ENCODE measurements around the gene LGALS9.
"Not testable (repeated sequence)": the region's sequence is repeated elsewhere in the genome, so short reads cannot be mapped to it uniquely, and the experiment has no call there.

The LGALS9 gene

DNA sequence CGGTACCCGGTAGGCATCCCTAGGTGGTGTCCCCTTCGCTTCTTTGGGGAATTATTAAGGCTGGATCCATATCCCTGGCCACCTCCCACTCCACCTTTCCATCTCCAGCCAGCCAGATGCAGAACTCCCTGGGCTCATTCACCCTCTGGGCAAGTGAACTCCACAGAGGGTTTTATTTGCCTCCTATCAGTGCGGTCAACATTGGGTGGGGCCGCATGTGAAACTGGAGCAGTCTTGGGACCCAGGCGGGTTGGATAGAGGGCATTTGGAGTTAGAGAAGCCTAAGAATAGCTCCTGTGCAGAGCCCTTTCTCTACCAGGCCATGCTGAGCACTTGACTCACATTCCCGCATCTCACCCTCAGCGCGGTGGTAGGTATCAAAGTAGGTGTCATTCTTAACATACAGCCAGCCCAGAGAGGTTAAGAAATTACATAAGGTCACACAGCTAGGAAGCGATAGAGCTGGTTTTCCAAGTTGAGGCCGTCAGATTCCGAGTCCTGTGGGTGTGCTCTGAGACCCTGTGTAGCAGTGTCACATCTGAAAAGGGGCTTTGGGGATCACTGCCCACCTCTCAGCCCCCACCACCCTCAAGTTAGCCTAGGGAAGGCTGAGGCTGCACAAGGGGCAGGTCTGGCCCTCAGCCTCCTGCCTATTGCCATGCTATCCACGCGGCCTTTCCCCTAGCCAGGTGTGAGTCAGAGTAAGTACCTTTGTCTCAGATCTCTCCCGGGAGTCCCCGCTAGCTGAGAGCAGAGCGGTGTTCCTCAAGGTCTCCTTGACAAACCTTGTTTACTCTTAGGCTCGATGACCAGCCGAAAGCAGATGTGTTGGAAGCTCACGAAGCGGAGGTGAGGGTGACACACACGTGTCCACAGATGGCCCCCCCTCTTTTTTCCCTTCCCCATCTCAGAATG is 26.9 kb upstream of the LGALS9 start:
- no peak for FAIRE-seq

DNA sequence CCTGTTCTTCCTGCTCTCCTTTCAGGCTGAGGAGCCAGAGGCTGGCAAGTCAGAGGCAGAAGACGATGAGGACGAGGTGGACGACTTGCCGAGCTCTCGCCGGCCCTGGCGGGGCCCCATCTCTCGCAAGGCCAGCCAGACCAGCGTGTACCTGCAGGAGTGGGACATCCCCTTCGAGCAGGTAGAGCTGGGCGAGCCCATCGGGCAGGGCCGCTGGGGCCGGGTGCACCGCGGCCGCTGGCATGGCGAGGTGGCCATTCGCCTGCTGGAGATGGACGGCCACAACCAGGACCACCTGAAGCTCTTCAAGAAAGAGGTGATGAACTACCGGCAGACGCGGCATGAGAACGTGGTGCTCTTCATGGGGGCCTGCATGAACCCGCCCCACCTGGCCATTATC is 25.6 kb upstream of the LGALS9 start:
- FAIRE-seq = no peak

DNA sequence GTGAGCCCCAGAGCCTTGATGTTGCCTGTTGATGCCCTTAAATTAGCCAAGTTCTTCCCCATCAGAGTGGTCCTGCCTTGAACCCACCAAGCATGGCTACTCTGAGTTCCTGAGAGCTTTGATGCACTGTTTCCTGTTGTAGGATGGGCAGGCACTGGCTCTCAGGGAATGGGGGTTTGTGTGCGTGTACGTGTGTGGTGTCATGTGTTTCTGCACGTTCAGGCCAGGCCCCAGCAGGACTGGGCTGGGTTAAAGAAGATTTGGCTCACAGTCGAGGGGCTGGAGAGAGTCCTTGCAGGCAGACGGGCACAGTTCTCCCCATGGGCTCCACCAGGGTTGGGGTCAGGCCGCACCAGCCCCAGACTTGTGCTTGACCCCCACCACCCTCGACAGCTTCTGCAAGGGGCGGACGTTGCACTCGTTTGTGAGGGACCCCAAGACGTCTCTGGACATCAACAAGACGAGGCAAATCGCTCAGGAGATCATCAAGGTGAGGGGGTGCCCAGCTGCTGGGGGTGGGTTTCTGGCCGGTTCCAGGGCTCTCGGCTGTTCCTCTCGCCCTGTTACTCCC is 23.4 kb upstream of the LGALS9 start:
- FAIRE-seq = no peak

DNA sequence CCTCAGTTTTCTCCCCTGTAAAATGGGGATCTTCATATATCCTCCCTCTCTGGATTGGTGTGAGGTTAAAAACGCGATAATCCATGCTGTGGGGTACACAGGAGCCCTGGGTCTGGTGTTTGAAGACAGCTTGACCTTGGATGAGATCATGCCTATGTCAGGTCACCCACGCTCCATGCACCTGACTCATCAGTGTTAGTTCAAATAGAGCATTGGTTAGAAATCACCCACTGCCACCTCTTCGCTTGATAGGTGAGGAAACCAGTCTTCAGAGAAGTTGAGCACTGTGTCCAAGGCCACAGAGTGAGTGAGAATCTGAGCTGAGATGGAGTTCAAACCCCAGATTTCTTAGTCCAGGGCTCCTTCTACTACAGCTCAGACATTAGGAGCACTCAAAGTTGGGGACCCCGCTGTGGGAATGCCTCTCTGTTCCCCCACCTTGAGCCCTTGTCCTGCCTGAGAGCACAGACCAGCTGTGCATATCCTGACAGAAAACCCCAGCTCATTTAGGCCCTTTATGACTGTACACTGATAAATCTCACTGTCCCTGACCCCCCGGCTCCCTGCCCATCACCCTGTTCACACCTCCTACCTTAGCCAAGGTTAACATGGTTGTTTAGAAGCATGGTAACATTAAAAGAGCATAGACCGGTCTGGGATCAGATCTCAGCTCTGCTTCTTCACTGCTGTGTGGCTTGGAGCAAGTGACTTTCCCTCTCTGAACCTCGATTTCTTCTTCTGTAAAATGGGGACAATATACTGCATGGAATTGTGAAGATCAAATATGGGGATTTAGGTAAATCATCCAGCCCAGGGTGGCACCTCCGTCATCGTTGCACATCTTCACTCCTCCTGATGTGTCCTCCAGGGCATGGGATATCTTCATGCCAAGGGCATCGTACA is 22.4 kb upstream of the LGALS9 start:
- no peak for FAIRE-seq

DNA sequence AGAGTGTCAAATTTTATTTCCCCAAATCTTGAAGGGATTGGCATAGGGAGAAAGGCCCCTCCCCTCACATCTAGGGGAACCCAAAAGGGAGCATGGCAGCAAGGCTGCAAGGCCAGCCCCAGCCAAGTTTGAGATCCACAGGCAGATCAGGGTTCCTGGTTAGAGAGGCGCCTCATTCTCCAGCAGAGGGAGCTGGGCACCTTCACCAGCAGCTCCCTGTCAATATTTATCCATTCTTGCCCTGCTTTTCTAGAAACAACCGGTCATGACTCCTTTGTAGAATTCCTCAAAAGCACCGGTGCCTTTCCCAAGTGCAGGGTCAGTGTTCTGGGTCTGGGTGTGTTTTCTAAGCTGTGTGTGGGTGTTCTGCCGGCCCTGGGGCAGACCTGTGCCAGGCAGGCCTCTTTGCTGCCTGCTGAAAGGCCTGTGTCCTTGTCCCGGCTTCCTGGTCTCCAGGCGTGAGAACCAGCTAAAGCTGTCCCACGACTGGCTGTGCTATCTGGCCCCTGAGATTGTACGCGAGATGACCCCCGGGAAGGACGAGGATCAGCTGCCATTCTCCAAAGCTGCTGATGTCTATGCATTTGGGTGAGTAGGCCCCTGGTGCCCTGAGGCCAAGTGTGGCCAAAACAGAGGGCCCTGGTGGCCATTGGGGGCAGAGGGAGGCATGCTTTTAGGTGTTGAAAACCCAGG is 21.2 kb upstream of the LGALS9 start:
- no peak for FAIRE-seq

DNA sequence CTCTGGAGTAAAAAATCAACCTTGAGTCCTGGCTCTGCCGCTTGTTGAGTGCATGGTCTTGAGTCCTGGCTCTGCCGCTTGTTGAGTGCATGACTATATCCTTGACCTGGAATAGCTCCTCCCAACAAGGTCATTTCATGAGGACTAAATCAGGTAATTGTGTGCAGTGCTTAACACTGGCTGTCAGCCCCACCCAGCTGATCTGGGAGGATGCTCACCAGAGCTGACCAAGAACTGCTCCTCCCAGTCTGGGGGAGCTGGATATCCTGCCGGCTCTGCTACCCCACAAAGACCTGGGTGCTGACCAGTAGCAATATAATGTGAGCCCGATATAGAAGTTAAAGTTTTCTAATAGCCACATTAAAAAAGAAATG is 20.7 kb upstream of the LGALS9 start:
- no peak for FAIRE-seq

DNA sequence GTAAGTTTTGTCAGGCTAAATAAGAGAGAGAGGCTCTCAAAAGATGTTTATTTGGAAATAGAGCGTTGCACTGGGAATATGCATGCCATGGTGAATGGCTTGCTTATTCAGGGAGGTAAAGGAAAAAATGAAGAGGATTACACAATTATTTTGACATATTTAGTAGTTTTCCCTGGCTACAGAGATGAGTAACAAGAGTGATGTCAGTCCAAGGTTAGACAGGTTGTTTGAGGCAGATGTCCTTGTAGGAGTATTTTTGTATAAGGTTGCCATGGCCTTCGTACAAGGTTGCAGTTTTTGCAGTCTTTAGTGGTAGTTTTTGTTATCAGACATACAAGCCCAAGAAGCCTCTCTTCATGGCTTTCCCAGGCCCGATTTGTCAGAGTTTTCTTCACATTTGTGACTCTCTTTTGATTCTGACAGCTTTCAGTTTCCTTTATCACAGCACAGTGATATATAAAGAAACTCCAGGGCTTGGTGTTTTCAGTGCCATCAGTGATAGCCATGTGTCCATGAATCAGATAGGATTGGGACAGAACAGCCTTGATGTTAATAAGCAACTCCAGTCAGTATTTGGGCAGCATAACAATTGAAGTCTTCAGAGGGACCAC is 18.7 kb upstream of the LGALS9 start:
- FAIRE-seq = no peak

DNA sequence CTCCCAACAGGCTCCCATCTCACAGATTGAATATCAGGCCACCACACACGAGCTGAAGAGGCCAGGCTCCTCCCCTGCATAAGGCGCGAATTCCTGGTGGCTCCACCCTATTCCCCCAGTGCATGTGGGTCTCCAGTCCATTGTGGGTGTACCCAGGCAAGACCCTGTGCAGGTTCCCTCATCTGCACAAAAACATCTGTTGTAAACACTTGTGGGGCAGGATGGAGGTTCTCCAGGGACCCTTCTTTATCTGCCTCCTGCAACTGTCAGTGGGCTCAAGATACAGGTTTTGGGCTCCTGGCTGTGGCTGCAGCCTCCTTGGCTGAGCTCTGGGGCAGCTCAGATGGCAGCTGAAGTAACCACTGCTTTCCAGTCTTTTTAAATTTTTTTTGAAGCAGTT is 17.6 kb upstream of the LGALS9 start:
- no peak for FAIRE-seq

DNA sequence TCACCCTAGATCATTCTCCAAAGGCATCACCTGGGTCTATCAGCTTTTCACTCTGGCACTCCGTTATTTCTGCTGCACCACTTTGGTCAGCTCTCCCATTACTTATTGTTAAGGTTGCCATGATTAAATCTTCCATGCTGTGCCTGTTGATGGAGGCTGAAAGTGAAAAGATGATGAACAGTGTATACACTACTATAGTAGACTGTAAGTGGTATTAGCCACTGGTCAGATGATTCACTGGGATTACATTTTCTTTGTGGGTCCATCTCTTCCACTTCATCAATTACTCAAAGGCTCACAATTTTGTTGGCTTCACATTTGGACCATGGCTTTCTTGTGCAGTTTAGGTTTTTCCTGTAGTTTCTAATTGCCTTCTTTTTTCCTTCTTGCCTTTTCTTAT is 15.9 kb upstream of the LGALS9 start:
- no peak for FAIRE-seq

DNA sequence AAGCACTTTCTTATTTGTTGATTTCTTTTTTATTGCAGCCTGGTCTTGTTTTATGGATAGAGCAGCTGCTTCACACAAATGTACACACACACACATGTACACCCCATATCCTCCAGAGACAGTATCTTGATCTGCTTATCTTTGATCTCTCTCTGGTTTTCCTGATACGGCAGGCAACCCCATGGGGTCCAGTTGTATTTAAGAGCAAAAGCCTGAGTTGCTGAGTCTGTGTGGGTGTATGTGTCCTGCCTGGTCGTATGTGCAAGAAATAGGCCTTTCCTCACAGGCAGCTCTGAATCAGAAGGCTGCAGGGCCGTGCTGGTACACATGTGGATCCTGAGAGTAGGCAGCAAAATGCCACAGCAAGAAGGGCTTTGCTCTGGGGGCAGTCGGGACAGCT is 14.6 kb upstream of the LGALS9 start:
- FAIRE-seq = no peak

DNA sequence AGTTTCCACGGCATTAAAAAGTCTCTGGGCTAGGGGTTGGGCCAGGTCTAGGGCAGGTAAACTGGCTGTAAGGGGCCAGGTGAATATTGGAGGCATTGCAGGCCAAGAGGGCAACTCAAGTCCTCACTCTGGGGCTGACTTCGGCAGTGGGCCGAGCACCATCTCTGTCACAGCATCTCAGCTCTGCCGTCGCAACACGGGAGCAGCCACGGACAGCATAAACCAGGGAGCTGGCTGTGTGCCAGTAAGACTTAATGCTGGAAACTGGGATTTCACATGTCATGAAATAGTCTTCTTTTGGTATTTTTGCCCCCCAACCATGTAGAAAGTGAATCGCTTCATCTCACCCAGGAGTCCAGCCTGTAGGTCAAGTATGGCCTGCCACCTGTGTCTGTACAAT is 12.6 kb upstream of the LGALS9 start:
- FAIRE-seq = no peak

DNA sequence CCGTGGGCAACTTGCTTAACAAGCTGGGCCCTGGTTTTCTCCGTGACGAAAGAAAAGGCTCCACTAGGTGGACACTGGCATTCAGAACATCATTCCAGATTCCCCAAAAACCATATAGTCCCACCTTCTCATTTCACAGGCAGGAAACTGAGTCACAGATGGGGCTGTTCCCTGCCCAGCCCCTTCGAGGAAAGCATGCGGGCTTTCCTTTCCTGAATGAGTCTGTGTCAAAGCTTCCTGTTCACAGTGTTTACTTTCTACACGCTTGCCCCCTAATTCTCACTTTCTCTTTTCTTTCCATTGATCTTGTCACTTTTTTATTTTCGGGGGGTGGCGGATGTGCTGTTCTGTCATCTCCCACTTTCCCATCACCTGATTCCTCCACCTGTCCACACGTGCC is 10.3 kb upstream of the LGALS9 start:
- FAIRE-seq = no peak

DNA sequence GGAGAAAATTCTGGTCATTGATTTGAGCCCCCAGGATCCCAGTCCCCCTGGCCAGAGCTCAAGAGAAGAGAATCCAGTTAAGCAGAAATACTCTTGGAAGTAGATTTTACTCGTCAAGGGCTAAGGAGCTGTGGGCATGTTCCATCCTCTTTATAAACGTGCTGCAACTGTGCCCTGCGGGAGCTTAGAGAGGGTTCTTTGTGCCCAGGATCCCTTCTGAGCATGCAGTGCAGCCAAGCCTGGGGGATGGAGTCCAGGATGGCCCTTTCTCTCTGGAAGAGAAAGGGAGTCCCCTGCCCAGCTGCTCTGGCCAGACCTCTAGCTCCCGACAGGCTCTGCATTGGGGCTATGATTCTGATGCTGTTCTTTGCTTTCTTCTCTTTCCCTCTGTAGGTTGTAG is 9.5 kb upstream of the LGALS9 start:
- no peak for FAIRE-seq

DNA sequence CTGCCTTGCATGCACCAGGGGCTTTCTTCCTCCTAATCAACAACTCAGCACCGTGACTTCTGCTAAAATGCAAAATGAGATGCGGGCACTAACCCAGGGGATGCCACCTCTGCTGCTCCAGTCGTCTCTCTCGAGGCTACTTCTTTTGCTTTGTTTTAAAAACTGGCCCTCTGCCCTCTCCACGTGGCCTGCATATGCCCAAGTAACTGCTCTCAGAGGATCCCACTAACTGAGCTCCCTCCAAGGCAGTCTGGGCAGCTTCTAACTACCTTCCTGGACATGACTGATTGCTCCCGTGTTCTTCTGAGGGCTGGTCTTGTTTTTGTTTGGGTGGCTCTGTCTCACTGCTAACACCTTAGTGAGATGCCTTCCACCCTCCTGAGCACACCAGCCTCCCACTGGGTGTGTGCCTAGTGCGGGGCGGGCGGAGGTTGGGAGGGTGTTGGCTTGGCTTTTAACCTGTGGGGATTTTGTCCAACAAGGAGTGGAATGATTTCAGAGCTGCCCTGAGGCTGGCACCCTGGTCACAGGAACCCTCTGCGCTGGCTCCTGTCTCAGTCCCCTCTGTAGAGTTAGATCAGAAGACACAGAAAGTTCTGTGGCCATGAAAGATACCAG is 8.9 kb upstream of the LGALS9 start:
- no peak for FAIRE-seq

DNA sequence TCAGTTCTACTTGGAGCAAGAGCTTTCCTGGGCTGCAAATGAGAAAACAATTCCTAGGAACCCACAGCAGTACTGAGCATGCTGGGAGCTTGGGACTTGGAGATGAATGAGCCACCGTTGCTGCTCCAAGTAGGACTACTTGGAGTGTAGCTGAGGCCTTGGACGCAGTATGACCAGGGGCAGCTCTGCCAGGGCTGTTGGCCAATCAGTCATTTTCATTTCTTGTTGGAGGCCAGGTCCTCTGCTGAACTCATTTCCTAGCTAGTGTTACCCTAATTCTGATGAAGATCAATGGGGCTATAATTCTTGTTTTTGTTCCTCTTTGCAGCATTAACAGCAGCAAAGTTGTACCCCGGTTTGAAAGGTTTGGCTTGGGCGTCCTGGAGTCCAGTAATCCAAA is 8.0 kb upstream of the LGALS9 start:
- no peak for FAIRE-seq

DNA sequence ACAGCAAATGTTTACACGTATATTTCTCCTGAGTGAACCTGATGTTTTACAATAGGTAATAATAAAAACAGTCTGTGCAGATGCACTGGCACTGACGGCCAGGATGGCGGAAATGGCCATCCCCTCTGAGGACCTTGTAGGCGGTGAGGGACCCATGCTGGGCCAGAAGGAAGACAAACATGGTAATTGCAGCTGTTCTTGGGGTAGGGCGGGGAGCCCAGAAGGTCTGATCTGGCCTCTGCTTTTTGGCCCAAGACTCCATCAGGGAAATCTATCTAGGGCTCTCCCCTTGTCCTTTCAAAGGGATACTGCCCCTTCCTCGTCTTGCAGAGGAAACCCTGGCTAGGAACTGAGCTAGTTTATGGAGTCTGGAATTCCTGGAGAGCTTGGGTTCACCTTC is 7.4 kb upstream of the LGALS9 start:
- no peak for FAIRE-seq

DNA sequence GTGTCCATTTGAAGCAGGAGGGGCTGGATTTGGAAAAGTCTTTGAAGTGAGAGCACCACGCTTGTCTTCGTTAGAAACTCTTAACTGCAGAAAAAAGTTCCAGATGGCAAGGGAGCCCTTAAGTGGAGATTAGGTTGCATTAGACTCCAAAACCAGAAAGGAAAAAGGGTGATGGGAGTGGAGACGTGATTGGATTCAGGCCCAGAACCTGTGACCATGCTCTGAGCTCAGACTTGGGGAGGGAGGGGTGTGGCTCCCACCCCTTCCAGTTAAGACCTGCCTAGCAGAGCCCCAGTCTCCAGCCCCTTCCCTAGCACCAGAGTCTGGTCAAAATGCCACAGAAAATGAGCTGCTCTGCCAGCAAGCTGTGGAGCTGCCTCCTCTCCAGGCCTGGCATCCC is 6.4 kb upstream of the LGALS9 start:
- FAIRE-seq = no peak

DNA sequence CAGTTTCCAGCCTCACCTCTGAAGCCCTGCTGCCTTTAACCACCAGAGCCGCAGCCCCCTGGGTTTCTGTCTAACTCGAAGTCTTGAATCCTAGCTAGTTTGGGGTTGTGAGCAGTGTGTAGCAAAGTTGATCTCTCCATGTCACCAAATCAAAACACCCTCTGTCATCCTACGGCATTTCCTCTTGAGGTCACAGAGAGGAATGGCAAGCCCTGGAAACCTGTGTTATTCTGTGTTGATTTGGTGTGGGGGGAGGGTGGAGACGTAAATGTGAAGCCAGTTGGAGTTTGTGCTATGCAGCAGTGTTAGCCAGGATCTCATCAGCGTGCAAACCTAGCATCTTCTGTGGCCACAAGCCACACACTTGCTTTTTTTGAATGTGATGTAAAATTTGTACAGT is 5.1 kb upstream of the LGALS9 start:
- FAIRE-seq = no peak

DNA sequence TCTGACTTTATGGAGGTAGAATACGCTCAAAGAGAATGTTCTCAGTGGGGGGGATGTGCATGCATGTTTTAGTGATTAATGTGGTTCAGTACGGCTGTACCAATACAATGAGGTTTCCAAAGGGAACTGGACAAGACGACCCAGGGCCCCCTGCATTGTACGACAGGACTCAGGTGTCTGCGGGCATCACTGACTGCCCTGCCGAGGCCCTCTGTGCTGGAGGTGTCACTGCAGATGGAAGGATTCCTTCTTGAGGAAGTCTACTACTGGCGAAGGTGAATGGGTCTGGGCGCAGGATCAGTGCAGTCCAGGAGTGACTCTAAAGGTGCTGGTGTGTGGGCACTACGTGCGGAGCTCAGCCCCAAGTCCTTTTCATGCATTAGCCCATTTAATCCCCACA is 3.5 kb upstream of the LGALS9 start:
- FAIRE-seq = no peak

DNA sequence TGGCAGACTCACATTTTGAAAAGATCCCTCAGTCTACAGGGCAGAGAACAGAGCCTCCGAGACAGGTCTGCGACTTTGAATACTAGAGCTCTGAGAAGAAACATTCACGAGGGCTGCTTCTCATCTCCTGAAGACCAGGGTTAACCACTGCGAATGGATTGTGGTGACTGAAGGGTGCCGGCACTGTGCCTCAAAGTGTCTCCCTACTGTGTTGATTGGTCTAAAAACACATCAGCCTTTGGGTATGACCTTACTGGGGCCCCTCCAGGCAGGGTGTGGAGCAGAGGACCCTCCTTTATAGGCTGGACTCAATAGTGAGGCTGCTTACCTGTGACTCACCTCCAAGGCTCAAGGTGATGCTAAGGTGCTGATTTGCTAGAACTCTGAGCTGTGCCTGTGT is 2.6 kb upstream of the LGALS9 start:
- no peak for FAIRE-seq

DNA sequence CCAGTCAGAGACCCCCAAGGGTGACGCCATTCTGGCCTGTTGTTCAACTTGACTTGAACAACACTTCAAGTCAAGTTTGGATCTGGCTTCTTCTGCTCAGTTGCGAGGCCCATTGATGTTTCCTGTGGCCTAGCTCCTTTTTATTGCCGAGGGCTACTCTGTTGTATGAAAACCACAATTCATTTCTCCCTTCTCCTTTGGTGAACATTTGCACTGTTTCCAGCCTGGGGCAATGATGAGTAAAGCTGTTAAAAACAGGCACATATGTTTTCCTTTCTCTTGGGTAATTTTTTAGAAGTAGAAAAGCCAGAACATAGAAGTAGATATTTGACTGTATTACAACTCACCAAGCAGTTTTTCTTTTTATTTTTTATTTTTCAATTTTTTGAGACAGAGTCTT is 1.7 kb upstream of the LGALS9 start:
- not testable (repeated sequence) for FAIRE-seq

DNA sequence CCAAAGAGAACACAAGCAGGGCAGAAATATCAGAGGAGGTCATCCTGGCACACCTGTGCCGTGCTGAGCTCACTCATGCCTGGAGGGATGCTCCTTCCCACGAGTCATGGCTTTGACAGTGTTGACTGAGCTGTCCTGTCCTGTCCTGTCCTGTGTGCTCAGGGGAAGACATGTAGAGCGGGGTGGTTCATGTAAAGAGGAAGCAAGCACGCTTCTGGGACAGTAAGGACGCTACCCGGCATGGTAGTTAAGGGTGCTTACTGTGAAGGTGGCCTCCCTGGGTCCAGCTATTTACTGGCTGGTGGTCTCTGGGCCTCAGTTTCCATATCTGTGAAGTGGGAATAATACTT is 398 bp downstream of the LGALS9 start:
- no peak for FAIRE-seq

Measured in G401.6 (cell line).